ENCODE data around the gene ITGA2B. TPM values are rescaled to one million over a fixed set of nuclear protein-coding genes. Genes with fewer than 3 reads are reported as not detected.
A peak's percentile ranks its signal among the peaks of the same experiment; 100 is the strongest.

The ITGA2B gene
- total RNA-seq, 2 donors from 2014 or later = 0.33 to 1.8 TPM

DNA sequence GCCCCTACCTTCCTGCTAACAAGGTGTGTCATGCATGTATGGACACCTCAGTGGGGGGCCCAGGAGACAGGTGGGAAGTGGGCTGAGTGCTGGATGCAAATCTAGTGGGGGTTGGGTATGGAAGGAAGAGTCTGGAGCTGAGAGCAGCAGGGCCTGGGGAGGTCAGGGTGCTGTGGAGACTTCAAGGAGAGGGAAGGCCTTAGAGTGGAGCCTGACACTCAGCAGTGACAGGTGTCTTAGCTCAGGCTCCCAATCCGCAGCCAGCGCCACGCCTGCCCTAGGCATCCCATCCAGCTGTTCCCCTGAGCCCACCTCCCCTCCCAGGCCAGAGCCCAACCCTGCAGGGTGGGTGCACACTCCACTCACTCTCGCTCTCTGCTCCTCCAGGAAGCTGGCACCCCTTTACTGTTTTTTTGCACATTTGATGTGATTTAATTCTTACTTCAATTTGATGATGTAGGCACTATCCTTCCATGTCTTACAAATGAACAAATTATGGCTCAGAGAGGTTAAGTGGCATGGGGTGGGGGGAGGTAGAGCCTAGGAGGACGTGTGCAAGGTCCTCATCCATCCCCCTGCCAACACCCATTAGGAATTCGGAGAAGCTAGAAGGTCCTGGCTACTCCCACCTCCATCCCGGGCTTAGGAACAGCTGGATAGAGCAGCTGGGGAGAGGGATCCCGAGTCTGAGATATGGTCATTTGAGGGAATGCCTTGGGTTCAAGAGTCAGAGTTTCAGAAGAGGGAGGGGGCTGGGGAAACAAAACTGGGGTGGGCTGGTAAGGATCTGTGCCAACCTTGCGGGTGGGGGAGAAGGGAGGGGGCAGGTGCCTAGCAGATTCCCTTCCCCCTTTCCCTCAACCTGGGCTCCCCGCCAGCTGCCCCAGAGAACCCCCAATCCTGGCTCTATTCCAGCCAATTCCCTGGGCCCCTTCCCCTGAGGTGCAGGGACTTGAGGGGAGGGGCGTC is 27.9 kb downstream of the ITGA2B start:
- no peak for ATAC-seq
- intact Hi-C loops (cut with DNase I) = no loop called here
- Histone ChIP-seq H3K36me3 (replicated peaks in 1 of 2; ENCODE audit: insufficient read depth in 1 of 2, low read depth in 2 of 2) (no peaks in the 10 kb centered on the region), H3K4me1 (peaks cover 18% of the 10 kb centered on the region), H3K9me3 (no peaks in the 10 kb centered on the region), H3K4me3 (no peak overlapping the region), H3K27ac (no peak overlapping the region), H3K27me3 (no peaks in the 10 kb centered on the region)
- WGBS, 2 donors = 60 to 64% methylated on average over 9 to 11 of the region's 11 CpGs
- TF ChIP-seq, protein P1, sequence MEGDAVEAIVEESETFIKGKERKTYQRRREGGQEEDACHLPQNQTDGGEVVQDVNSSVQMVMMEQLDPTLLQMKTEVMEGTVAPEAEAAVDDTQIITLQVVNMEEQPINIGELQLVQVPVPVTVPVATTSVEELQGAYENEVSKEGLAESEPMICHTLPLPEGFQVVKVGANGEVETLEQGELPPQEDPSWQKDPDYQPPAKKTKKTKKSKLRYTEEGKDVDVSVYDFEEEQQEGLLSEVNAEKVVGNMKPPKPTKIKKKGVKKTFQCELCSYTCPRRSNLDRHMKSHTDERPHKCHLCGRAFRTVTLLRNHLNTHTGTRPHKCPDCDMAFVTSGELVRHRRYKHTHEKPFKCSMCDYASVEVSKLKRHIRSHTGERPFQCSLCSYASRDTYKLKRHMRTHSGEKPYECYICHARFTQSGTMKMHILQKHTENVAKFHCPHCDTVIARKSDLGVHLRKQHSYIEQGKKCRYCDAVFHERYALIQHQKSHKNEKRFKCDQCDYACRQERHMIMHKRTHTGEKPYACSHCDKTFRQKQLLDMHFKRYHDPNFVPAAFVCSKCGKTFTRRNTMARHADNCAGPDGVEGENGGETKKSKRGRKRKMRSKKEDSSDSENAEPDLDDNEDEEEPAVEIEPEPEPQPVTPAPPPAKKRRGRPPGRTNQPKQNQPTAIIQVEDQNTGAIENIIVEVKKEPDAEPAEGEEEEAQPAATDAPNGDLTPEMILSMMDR (IDR thresholded peaks at IDR 0.05) = no peak
- no peak for TF ChIP-seq POLR2A (IDR thresholded peaks at IDR 0.05)
- DNase-seq = no peak

DNA sequence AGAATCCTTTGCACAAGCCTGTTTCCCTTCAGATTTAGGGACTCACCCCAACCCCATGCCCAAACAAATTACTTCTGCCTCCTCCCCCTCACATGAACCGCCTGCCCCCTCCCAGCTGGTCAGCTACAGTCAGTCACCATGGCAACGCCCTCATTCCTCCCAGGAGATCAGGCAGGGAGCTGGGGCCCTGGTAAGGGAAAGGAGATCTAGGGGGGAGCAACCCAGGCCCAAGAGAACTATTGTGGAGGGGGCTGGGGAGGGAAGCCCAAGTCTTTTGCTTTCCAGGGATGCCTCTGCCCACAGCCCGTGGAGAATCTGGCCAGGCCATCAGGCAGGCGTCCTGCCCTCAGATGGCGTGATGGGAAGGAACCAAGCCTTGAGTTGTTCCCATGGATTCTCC is 28.6 kb downstream of the ITGA2B start:
- Histone ChIP-seq H3K4me1 (peaks cover 18% of the 10 kb centered on the region), H3K27me3 (no peaks in the 10 kb centered on the region), H3K36me3 (replicated peaks in 1 of 2; ENCODE audit: insufficient read depth in 1 of 2, low read depth in 2 of 2) (no peaks in the 10 kb centered on the region), H3K4me3 (no peak overlapping the region), H3K9me3 (no peaks in the 10 kb centered on the region), H3K27ac (no peak overlapping the region)
- 49 to 50% methylated on average over 2 to 5 of the region's 5 CpGs for WGBS, 2 donors
- ATAC-seq (no peak), DNase-seq (peak in 1 of 4 donors; percentile 39)
- TF ChIP-seq, protein P1 (IDR thresholded peaks at IDR 0.05) = no peak
- no peak for TF ChIP-seq POLR2A (IDR thresholded peaks at IDR 0.05)
- intact Hi-C loops (cut with DNase I) = no loop called here

DNA sequence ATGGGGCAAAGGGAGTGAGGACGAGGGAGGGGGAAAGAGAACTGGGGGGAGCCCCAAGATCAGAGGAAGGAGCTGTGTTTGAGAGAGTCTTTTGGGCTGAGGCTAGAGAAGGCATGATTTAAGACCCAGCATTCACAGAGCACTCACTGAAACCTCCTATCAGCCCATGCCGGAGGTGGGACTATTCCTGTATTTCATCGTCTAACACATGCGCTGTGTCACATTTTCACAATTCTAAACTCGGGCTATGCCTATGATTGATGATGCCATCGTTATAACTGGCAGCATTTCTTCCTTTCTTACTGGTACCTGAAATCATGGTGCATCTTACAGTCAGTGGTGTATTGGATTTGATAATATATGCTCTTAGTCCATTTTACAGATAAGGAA is 29.3 kb downstream of the ITGA2B start:
- Histone ChIP-seq H3K36me3 (replicated peaks in 1 of 2; ENCODE audit: insufficient read depth in 1 of 2, low read depth in 2 of 2) (no peaks in the 10 kb centered on the region), H3K27me3 (no peaks in the 10 kb centered on the region), H3K4me1 (peaks cover 18% of the 10 kb centered on the region), H3K9me3 (no peaks in the 10 kb centered on the region), H3K27ac (no peak overlapping the region), H3K4me3 (no peak overlapping the region)
- no peak for ATAC-seq
- DNase-seq = no peak
- intact Hi-C loops (cut with DNase I) = no loop called here
- TF ChIP-seq POLR2A (IDR thresholded peaks at IDR 0.05) = no peak
- TF ChIP-seq, protein P1 (IDR thresholded peaks at IDR 0.05) = no peak
- 43 to 52% methylated on average over 6 of the region's 6 CpGs for WGBS, 2 donors

DNA sequence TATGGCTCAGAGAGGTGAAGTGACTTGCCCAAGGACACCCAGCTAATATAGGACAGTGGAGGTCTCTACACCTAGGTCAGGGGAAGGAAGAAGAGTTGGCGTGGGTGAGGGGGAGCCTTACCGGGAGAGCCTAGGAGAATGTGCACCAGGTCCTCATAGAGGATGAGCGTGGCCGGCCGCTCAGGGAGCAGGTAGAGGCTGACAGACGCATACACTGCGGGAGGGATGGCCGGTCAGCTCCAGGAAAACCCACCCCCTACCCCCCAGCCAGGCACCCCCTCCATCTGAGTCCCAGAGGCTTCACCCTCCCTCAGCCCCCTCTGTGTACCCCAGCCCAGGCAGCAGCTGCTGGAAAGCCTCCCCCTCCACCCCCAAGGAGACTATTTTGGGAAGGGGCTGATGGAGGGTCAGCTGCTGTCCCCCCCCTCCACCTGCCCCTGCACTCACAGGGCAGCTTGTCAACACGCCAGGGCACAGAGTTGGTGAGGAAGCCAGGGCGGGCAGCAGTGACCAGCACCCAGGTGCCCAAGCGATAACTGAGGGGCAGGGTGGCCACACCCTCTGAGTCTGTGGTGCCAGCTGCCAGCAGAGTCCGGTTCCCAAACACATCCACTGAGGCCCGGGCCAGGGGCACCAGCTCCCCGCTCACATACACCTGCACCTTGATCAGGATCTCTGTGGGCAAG is 29.8 kb downstream of the ITGA2B start:
- Histone ChIP-seq H3K4me1 (peaks cover 18% of the 10 kb centered on the region), H3K9me3 (no peaks in the 10 kb centered on the region), H3K27ac (no peak overlapping the region), H3K27me3 (no peaks in the 10 kb centered on the region), H3K36me3 (replicated peaks in 1 of 2; ENCODE audit: insufficient read depth in 1 of 2, low read depth in 2 of 2) (no peaks in the 10 kb centered on the region), H3K4me3 (no peak overlapping the region)
- DNase-seq (no peak), ATAC-seq (no peak)
- no peak for TF ChIP-seq POLR2A (IDR thresholded peaks at IDR 0.05)
- TF ChIP-seq, protein P1 (IDR thresholded peaks at IDR 0.05) = no peak
- WGBS, 2 donors = 67 to 70% methylated on average over 12 to 14 of the region's 14 CpGs
- intact Hi-C loops (cut with DNase I) = no loop called here
